OCI-LY3 (cell line): ENCODE measurements around the gene SLC8A1.

Experiments
- H2AFZ ChIP-seq: fragments of 200-600, 300-600 bp; shearing (Covaris generic); 2 replicates; pipeline ENCODE4 v1.6.0; 2014; ENCODE audit warnings: antibody characterized with exemption, low read depth, low read length
- H3K27ac ChIP-seq: fragments of 200-600, 300-600 bp; sonication (generic); 2 replicates; pipeline ENCODE4 v1.5.1; 2014; ENCODE audit warnings: mild to moderate bottlenecking, low read length, moderate library complexity, mixed read lengths
- H3K27me3 ChIP-seq: fragments of 200-600, 300-600 bp; sonication (generic); 2 replicates; pipeline ENCODE4 v1.6.1; 2014; ENCODE audit warnings: low read depth, low read length, mixed read lengths
- H3K36me3 ChIP-seq: fragments of 200-600, 300-600 bp; sonication (generic); replicated peaks from 2 replicates; pipeline ENCODE3; 2014; ENCODE audit warnings: low read depth, low read length, mixed read lengths
- H3K4me1 ChIP-seq: fragments of 300-600, 200-600 bp; sonication (generic); 2 replicates; pipeline ENCODE4 v1.6.1; 2014; ENCODE audit warnings: low read length, mixed read lengths
- H3K4me2 ChIP-seq: fragments of 200-600, 300-600 bp; sonication (generic); 2 replicates; pipeline ENCODE4 v1.6.1; 2014; ENCODE audit warnings: low read length, mixed read lengths
- H3K4me3 ChIP-seq: fragments of 300-600, 200-600 bp; sonication (generic); 2 replicates; pipeline ENCODE4 v1.5.1; 2014; ENCODE audit warnings: antibody characterized with exemption, mild to moderate bottlenecking, low read length, moderate library complexity
- H3K79me2 ChIP-seq: fragments of 300-600, 200-600 bp; shearing (Covaris generic); 2 replicates; pipeline ENCODE4 v1.6.1; 2014; ENCODE audit warnings: mild to moderate bottlenecking, low read length, mixed read lengths
- H3K9ac ChIP-seq: fragments of 300-600, 200-600 bp; shearing (Covaris generic); 2 replicates; pipeline ENCODE4 v1.6.0; 2014; ENCODE audit warnings: mild to moderate bottlenecking, low read length, moderate library complexity
- H3K9me3 ChIP-seq: fragments of 200-600, 300-600 bp; shearing (Covaris generic); 2 replicates; pipeline ENCODE4 v1.6.1; 2014; ENCODE audit warnings: low read length, mixed read lengths; ENCODE audit not compliant: insufficient read depth
- H4K20me1 ChIP-seq: fragments of 200-600, 300-600 bp; sonication (generic); 2 replicates; pipeline ENCODE4 v1.6.1; 2016; ENCODE audit warnings: low read length, mixed read lengths; ENCODE audit not compliant: insufficient read depth
- CTCF ChIP-seq: fragments of 200-600, 300-600 bp; sonication (generic); IDR thresholded peaks from 2 replicates; pipeline ENCODE4 v1.5.1; 2014; ENCODE audit warnings: antibody characterized with exemption, low read length, low read depth
- EZH2phosphoT487 ChIP-seq: fragments of 200-600 bp; shearing (Covaris generic); IDR thresholded peaks from 2 replicates; pipeline ENCODE4 v1.6.1; 2018; ENCODE audit warnings: antibody characterized with exemption, mixed run types, low read depth

Gene SLC8A1

GRCh38 chr2:40120026-40120425, 331.9 kb downstream of the SLC8A1 start:
- H4K20me1 ChIP-seq = no peaks in the 10 kb centered on the region
- no peaks in the 10 kb centered on the region for H3K4me1 ChIP-seq
- no peak overlapping the region for H3K27ac ChIP-seq
- no peak overlapping the region for H3K9ac ChIP-seq
- H3K36me3 ChIP-seq = no peaks in the 10 kb centered on the region
- no peak overlapping the region for H3K4me3 ChIP-seq
- TF ChIP-seq CTCF (no peak), EZH2phosphoT487 (no peak)
- no peak overlapping the region for H2AFZ ChIP-seq
- no peak overlapping the region for H3K4me2 ChIP-seq
- H3K79me2 ChIP-seq = no peaks in the 10 kb centered on the region
- no peaks in the 10 kb centered on the region for H3K9me3 ChIP-seq
- peaks cover 3% of the 10 kb centered on the region; the same call in 1 of the 2 replicates for H3K27me3 ChIP-seq

- Histone ChIP-seq H3K27me3 (no peaks in the 10 kb centered on the region), H3K79me2 (no peaks in the 10 kb centered on the region), H3K4me1 (no peaks in the 10 kb centered on the region), H4K20me1 (no peaks in the 10 kb centered on the region), H3K9ac (no peak overlapping the region), H3K4me2 (no peak overlapping the region), H3K36me3 (no peaks in the 10 kb centered on the region), H3K27ac (no peak overlapping the region), H2AFZ (no peak overlapping the region), H3K4me3 (no peak overlapping the region), H3K9me3 (no peaks in the 10 kb centered on the region)
- no peak for TF ChIP-seq EZH2phosphoT487
- no peak for TF ChIP-seq CTCF
Observed at GRCh38 chr2:40118622-40119021, 333.3 kb downstream of the SLC8A1 start.

- no peaks in the 10 kb centered on the region for H4K20me1 ChIP-seq
- no peaks in the 10 kb centered on the region for H3K36me3 ChIP-seq
- no peak overlapping the region for H2AFZ ChIP-seq
- no peaks in the 10 kb centered on the region for H3K9me3 ChIP-seq
- no peaks in the 10 kb centered on the region for H3K79me2 ChIP-seq
- H3K9ac ChIP-seq = no peak overlapping the region
- no peak overlapping the region for H3K4me3 ChIP-seq
- H3K27ac ChIP-seq = no peak overlapping the region
- H3K27me3 ChIP-seq = no peaks in the 10 kb centered on the region
- H3K4me2 ChIP-seq = no peak overlapping the region
- TF ChIP-seq CTCF = no peak
- no peak for TF ChIP-seq EZH2phosphoT487
- H3K4me1 ChIP-seq = no peaks in the 10 kb centered on the region
Observed at GRCh38 chr2:40115894-40116293, 336.0 kb downstream of the SLC8A1 start.

- Histone ChIP-seq H3K4me1 (no peaks in the 10 kb centered on the region), H3K27me3 (no peaks in the 10 kb centered on the region), H3K79me2 (no peaks in the 10 kb centered on the region), H2AFZ (no peak overlapping the region), H3K9ac (no peak overlapping the region), H3K9me3 (no peaks in the 10 kb centered on the region), H3K4me2 (no peak overlapping the region), H3K36me3 (no peaks in the 10 kb centered on the region), H3K27ac (no peak overlapping the region), H4K20me1 (no peaks in the 10 kb centered on the region), H3K4me3 (no peak overlapping the region)
- TF ChIP-seq EZH2phosphoT487 (no peak), CTCF (no peak)
Observed at GRCh38 chr2:40115348-40115747, 336.5 kb downstream of the SLC8A1 start.
